Nephron (organoid): ENCODE results near the gene IQCE.
"Not testable (repeated sequence)": the region's sequence is repeated elsewhere in the genome, so short reads cannot be mapped to it uniquely, and the experiment has no call there.

ENCODE experiments used
- H3K27ac Mint-ChIP-seq, 3 experiments: 2 replicates each; pipeline ENCODE4 v1.8.0; 2020; ENCODE audit warnings: mixed read lengths in 3 of 3, mild to moderate bottlenecking in 2 of 3, moderate library complexity in 1 of 3
- H3K27me3 Mint-ChIP-seq: 2 replicates; pipeline ENCODE4 v1.8.0; 2021; ENCODE audit warnings: low read depth, mild to moderate bottlenecking, moderate library complexity, mixed read lengths
- H3K36me3 Mint-ChIP-seq: 2 replicates; pipeline ENCODE4 v1.8.0; 2020; ENCODE audit warnings: low read depth, mixed read lengths
- H3K4me1 Mint-ChIP-seq: 2 replicates; pipeline ENCODE4 v1.8.0; 2020; ENCODE audit warnings: mixed read lengths
- H3K4me3 Mint-ChIP-seq, 3 experiments: 2 replicates each; pipeline ENCODE4 v1.8.0; 2020; ENCODE audit warnings: mild to moderate bottlenecking in 3 of 3, mixed read lengths in 3 of 3, moderate library complexity in 2 of 3
- H3K9me3 Mint-ChIP-seq: 2 replicates; pipeline ENCODE4 v1.8.0; 2020; ENCODE audit warnings: mixed read lengths
- CTCF ChIP-seq, 3 experiments: fragments of 200-600 bp; sonication (generic); IDR thresholded peaks; one replicate each; pipeline ENCODE4 v1.5.0; 2021; ENCODE audit warnings: antibody characterized with exemption in 3 of 3; ENCODE audit not compliant: unreplicated experiment in 3 of 3

IQCE gene

GRCh38 chr7:2553108-2553507, 5.7 kb upstream of the IQCE start:
- Mint-ChIP-seq H3K9me3 (no peaks in the 10 kb centered on the region), H3K36me3 (peaks cover 34% of the 10 kb centered on the region), H3K4me3 (peak overlapping the region; percentile 62 to 89 (median 73)), H3K4me1 (peaks cover 13% of the 10 kb centered on the region), H3K27me3 (no peaks in the 10 kb centered on the region), H3K27ac (peak overlapping the region; percentile 38 to 74 (median 44))
- no peak for TF ChIP-seq CTCF (IDR thresholded peaks at IDR 0.05; ENCODE audit: unreplicated experiment in 3 of 3)

GRCh38 chr7:2553831-2554581, 4.8 kb upstream of the IQCE start:
- peak overlapping the region; percentile 74 to 98 (median 91) for H3K27ac Mint-ChIP-seq

GRCh38 chr7:2554661-2555111, 4.1 kb upstream of the IQCE start:
- Mint-ChIP-seq H3K27ac (peak overlapping the region; percentile 74 to 98 (median 91)), H3K36me3 (peaks cover 25% of the 10 kb centered on the region), H3K4me3 (peak overlapping the region; percentile 86 to 89 (median 89)), H3K9me3 (no peaks in the 10 kb centered on the region), H3K27me3 (no peaks in the 10 kb centered on the region), H3K4me1 (peaks cover 17% of the 10 kb centered on the region)
- no peak for TF ChIP-seq CTCF (IDR thresholded peaks at IDR 0.05; ENCODE audit: unreplicated experiment in 3 of 3)

More at GRCh38 chr7:2553831-2554581, 4.8 kb upstream of the IQCE start:
- Mint-ChIP-seq H3K27me3 (no peaks in the 10 kb centered on the region), H3K36me3 (peaks cover 31% of the 10 kb centered on the region), H3K4me3 (peak overlapping the region; percentile 86 to 89 (median 89)), H3K4me1 (peaks cover 17% of the 10 kb centered on the region), H3K9me3 (no peaks in the 10 kb centered on the region)
- no peak for TF ChIP-seq CTCF (IDR thresholded peaks at IDR 0.05; ENCODE audit: unreplicated experiment in 3 of 3)

- peak; percentile 41 to 46 (median 43) for TF ChIP-seq CTCF (IDR thresholded peaks at IDR 0.05; ENCODE audit: unreplicated experiment in 3 of 3)
- H3K27ac Mint-ChIP-seq = peak within 1 kb of the TSS; percentile 95 to 100 (median 98)
- peak within 1 kb of the TSS; percentile 86 to 89 (median 89) for H3K4me3 Mint-ChIP-seq
- peaks cover 17% of the 10 kb centered on the region for H3K4me1 Mint-ChIP-seq
- H3K36me3 Mint-ChIP-seq = peaks cover 22% of the 10 kb centered on the region
- no peaks in the 10 kb centered on the region for H3K9me3 Mint-ChIP-seq
- H3K27me3 Mint-ChIP-seq = no peaks in the 10 kb centered on the region
Measured at GRCh38 chr7:2555121-2556052, 3.4 kb upstream of the IQCE start, which contains the start of gene BRAT1. Gene BRAT1, minus strand, starts transcription at chr7:2555524. Its CDS starts 1,093 bp downstream, at chr7:2554431.

- peaks cover 11% of the 10 kb centered on the region for H3K4me1 Mint-ChIP-seq
- H3K36me3 Mint-ChIP-seq = peaks cover 4% of the 10 kb centered on the region
- H3K27ac Mint-ChIP-seq = peak overlapping the region in 1 of 3 experiments; percentile 50
- peak overlapping the region; percentile 81 to 84 (median 83) for H3K4me3 Mint-ChIP-seq
- no peaks in the 10 kb centered on the region for H3K9me3 Mint-ChIP-seq
- TF ChIP-seq CTCF (IDR thresholded peaks at IDR 0.05; ENCODE audit: unreplicated experiment in 3 of 3) = no peak
- H3K27me3 Mint-ChIP-seq = no peaks in the 10 kb centered on the region
Measured at GRCh38 chr7:2559283-2559950, 638 bp downstream of the IQCE start.

GRCh38 chr7:2563955-2564354, 5.2 kb downstream of the IQCE start:
- H3K4me3 Mint-ChIP-seq, H3K27ac Mint-ChIP-seq, H3K27me3 Mint-ChIP-seq, H3K36me3 Mint-ChIP-seq, H3K9me3 Mint-ChIP-seq: not testable (repeated sequence)
- peaks cover 12% of the 10 kb centered on the region for H3K4me1 Mint-ChIP-seq
